Heart right ventricle (tissue), 16 donors: ENCODE results near the gene MVP. TPM values are rescaled to one million over a fixed set of nuclear protein-coding genes. Genes with fewer than 3 reads are reported as not detected.

Experiments
- ATAC-seq, 8 donors: fragments of 200-7000 bp; cut with Tn5 transposase; one replicate each; pipeline ENCODE4 v1.9.1; 2020; ENCODE audit warnings: mild to moderate bottlenecking in 8 of 8, moderate library complexity in 8 of 8, moderate number of reproducible peaks in 1 of 8
- DNase-seq, 2 donors: peaks; one replicate each; pipeline ENCODE4 v3.0.0-alpha.2; 2020
- H3K27ac ChIP-seq, 10 donors: fragments of 200-600 bp; sonication (generic) in 2 of 10; one replicate each; pipeline versions ENCODE4 v1.5.0 to v1.8.0; 2020 to 2022; ENCODE audit warnings: mild to moderate bottlenecking in 3 of 10
- H3K27me3 ChIP-seq, 7 donors: fragments of 200-600 bp; one replicate each; pipeline ENCODE4 v1.8.0; 2021 to 2022; ENCODE audit warnings: mild to moderate bottlenecking in 2 of 7
- H3K36me3 ChIP-seq, 9 donors: fragments of 200-600 bp; sonication (generic) in 1 of 9; one replicate each; pipeline versions ENCODE4 v1.5.0 to v1.8.0; 2020 to 2022; ENCODE audit warnings: mild to moderate bottlenecking in 2 of 9
- H3K4me1 ChIP-seq, 9 donors: fragments of 200-600 bp; sonication (generic) in 1 of 9; one replicate each; pipeline versions ENCODE4 v1.5.0 to v1.8.0; 2020 to 2022; ENCODE audit warnings: mild to moderate bottlenecking in 4 of 9
- H3K4me3 ChIP-seq, 10 donors: fragments of 200-600 bp; sonication (generic) in 2 of 10; one replicate each; pipeline versions ENCODE4 v1.5.0 to v1.8.0; 2020 to 2022; ENCODE audit warnings: mild to moderate bottlenecking in 7 of 10, moderate library complexity in 2 of 10
- H3K9me3 ChIP-seq, 11 donors: fragments of 200-600 bp in 10 of 11; sonication (generic) in 2 of 11; one replicate each; pipeline versions ENCODE4 v1.5.0 to v1.8.0; 2013 to 2022; ENCODE audit warnings: mild to moderate bottlenecking in 2 of 11, control low read depth in 1 of 11, moderate library complexity in 1 of 11
- CTCF ChIP-seq, 9 donors: fragments of 200-600 bp; sonication (generic) in 2 of 9; IDR thresholded peaks; one replicate each; pipeline versions ENCODE4 v1.5.0 to v1.8.0; 2021 to 2022; ENCODE audit warnings: antibody characterized with exemption in 9 of 9, mild to moderate bottlenecking in 5 of 9, moderate library complexity in 1 of 9
- WGBS, 2 donors: extraction: QIAGEN DNeasy Blood & Tissue Kit; methylation state at CpG; one replicate each; pipeline ENCODE4 v1.1.7; 2013; ENCODE audit warnings: inconsistent platforms in 1 of 2; 5-methylcytosine and 5-hydroxymethylcytosine counted together
- intact Hi-C, 10 donors: fragments of 100-400 bp; cut with DNase I; formaldehyde crosslinking; loops; one replicate each; pipeline versions ENCODE4 v1.11.1 to v1.14.2; 2022
- polyA plus RNA-seq, 2 donors: library from polyadenylated mRNA; stranded (reverse); fragments of 200-250 nt; gene quantifications; one replicate each; pipeline ENCODE4 v1.2.3, GENCODE V29; 2013
- total RNA-seq, 10 donors: library from RNA; stranded (reverse); fragmentation: NEBNext Ultra II Directional in 3 of 10; extraction: Animal tissue kit (Norgen Biotek cat#: 25700) in 3 of 10; gene quantifications; one replicate each; pipeline versions ENCODE4 v1.2.1 to v1.2.4, GENCODE V29; 2021 to 2023
- donor health status: Arrhythmogenic right ventricular cardiomyopathy.
- donor health status: ischemic (EF 13 %, LVEDD 7.1; RV severe dilation, severe dysfunction).
- donor health status: healthy with polysubstance abuse.
- donor health status: DM: no; HTN: yes; CAD: no.
- donor health status: DM: no; HTN: no; CAD: no.
- donor health status: ischemic (EF 25% LVEDD 6.9; RV normal size, moderate dysfunction).
- donor health status: ischemic (EF 25% LVEDD 5.7; RV mildly dilated, moderate dysfunction).
- donor health status: healthy.
- donor health status: DM: yes; HTN: yes; CAD: no.
- donor health status: Ischemic cardiomyopathy.
- donor health status: ischemic (EF 35%, LVEDD 5.7; RV mildly dilated, moderate dysfunction).
- donor health status: nonischemic (EF 11% LVEDD 7.7; RV severe dilation, severe dysfunction).
- donor health status: DM: yes; HTN: yes; CAD: no.
- donor health status: PGD.
- donor health status: ischemic (EF 29% LVEDD 5.4; RV normal size, mild dysfunction).
- donor health status: nonischemic (EF 23%, LVEDD 6.1; RV moderate dilation, normal function).

MVP gene
- total and polyA plus RNA-seq, 12 donors = 24.5 to 122 (median 42.7) TPM

- Histone ChIP-seq H3K27ac (peak overlapping the region in 7 of 10 donors; percentile 86 to 96 (median 91)), H3K9me3 (no peaks in the 10 kb centered on the region), H3K4me1 (peaks cover 20 to 84% (median 65%) of the 10 kb centered on the region in 9 donors), H3K4me3 (peak overlapping the region in 3 of 10 donors; percentile 65 to 80 (median 75)), H3K36me3 (peaks cover 0 to 30% (median 5%) of the 10 kb centered on the region in 9 donors), H3K27me3 (peaks cover 0 to 16% (median 0%) of the 10 kb centered on the region in 7 donors)
- no peak for TF ChIP-seq CTCF (IDR thresholded peaks at IDR 0.05)
- intact Hi-C loops = loop anchor here in 5 of 10 donors (5.0 to 10.0 kb wide), 5 partner anchors 33 to 840 kb away; partner anchors contain the start of genes FBRS (in 1 of the 5), HIRIP3 (in 1 of the 5), INO80E (in 1 of the 5) and PRR14 (in 1 of the 5)
- ATAC-seq (no peak), DNase-seq (no peak)
- WGBS, 2 donors = 74 to 83% methylated on average over 5 of the region's 5 CpGs
These were observed 5.7 kb upstream of the MVP start for GRCh38 chr16:29814592-29814991.

GRCh38 chr16:29815032-29815721 lies 5.1 kb upstream of the MVP start:
- DNase-seq (peak in 1 of 2 donors; percentile 31), ATAC-seq (no peak)
- peaks cover 0 to 16% (median 0%) of the 10 kb centered on the region in 7 donors for H3K27me3 ChIP-seq
- WGBS, 2 donors = 5% methylated on average over 39 of the region's 39 CpGs
- peaks cover 0 to 28% (median 0%) of the 10 kb centered on the region in 9 donors for H3K36me3 ChIP-seq
- no peak for TF ChIP-seq CTCF (IDR thresholded peaks at IDR 0.05)
- peak overlapping the region in 9 of 10 donors; percentile 63 to 80 (median 71) for H3K4me3 ChIP-seq
- peaks cover 17 to 84% (median 65%) of the 10 kb centered on the region in 9 donors for H3K4me1 ChIP-seq
- no peaks in the 10 kb centered on the region for H3K9me3 ChIP-seq
- peak overlapping the region in 9 of 10 donors; percentile 77 to 96 (median 91) for H3K27ac ChIP-seq
- intact Hi-C loops = loop anchor here in 6 of 10 donors (5.0 to 10.0 kb wide), 5 partner anchors 47 to 840 kb away; partner anchors contain the start of genes CDIPT (in 4 of the 6), FBRS (in 1 of the 6), HIRIP3 (in 1 of the 6) and INO80E (in 1 of the 6)

GRCh38 chr16:29815793-29816693 lies 4.2 kb upstream of the MVP start, which contains the start of gene PAGR1:
TSS of gene PAGR1 (plus strand) at chr16:29816152. CDS start at chr16:29816526, 374 bp downstream.
- H3K36me3 ChIP-seq = peaks cover 0 to 25% (median 0%) of the 10 kb centered on the region in 9 donors
- intact Hi-C loops = loop anchor here in 6 of 10 donors (1.0 to 10.0 kb wide), 7 partner anchors 26 to 839 kb away; partner anchors contain the start of genes CDIPT (in 5 of the 6), FBRS (in 1 of the 6), HIRIP3 (in 1 of the 6) and INO80E (in 1 of the 6)
- H3K9me3 ChIP-seq = no peaks in the 10 kb centered on the region
- 0% methylated on average over 67 to 70 of the region's 70 CpGs for WGBS, 2 donors
- peaks cover 8 to 78% (median 65%) of the 10 kb centered on the region in 9 donors for H3K4me1 ChIP-seq
- H3K4me3 ChIP-seq = peak within 1 kb of the TSS; percentile 57 to 80 (median 71)
- peak within 1 kb of the TSS; percentile 77 to 96 (median 90) for H3K27ac ChIP-seq
- DNase-seq (peak; percentile 98 to 99), ATAC-seq (peak; percentile 82 to 91 (median 86))
- H3K27me3 ChIP-seq = peaks cover 0 to 16% (median 0%) of the 10 kb centered on the region in 7 donors
- TF ChIP-seq CTCF (IDR thresholded peaks at IDR 0.05) = peak; percentile 78 to 97 (median 91)
